HEK293 (cell line): ENCODE results near the gene PAX7.
A peak's percentile ranks its signal among the peaks of the same experiment; 100 is the strongest.

ENCODE experiments used
- CTCF ChIA-PET: fragments of 350-600 bp; formaldehyde crosslinking; extraction: SDS; loops from one replicate; lab custom pipeline; 2021; ENCODE audit warnings: antibody characterized with exemption; lab: Yijun Ruan, JAX
- POLR2A ChIA-PET: fragments of 300-600 bp; formaldehyde crosslinking; extraction: SDS; loops from one replicate; lab custom pipeline; 2020; ENCODE audit warnings: antibody characterized with exemption, inconsistent platforms; lab: Yijun Ruan, JAX
- H3K27ac ChIP-seq: fragments of 200-500 bp; sonication (Bioruptor generic); 2 replicates; pipeline ENCODE4 v1.5.1; 2014; ENCODE audit warnings: low read depth, low read length, control low read depth, inconsistent platforms; ENCODE audit errors: extremely low read depth
- H3K36me3 ChIP-seq, 2 experiments: fragments of 200-500 bp in 1 of 2; sonication (Bioruptor generic) in 1 of 2; 1 replicate in 1 of 2; 2 replicates in 1 of 2; pipeline ENCODE4 v1.5.1; 2014 to 2017; ENCODE audit warnings: inconsistent platforms in 2 of 2, low read length in 2 of 2; ENCODE audit not compliant: control insufficient read depth in 2 of 2, insufficient read depth in 1 of 2
- H3K4me1 ChIP-seq: fragments of 200-500 bp; sonication (Bioruptor generic); 2 replicates; pipeline ENCODE4 v1.5.1; 2014; ENCODE audit warnings: mild to moderate bottlenecking, low read length, inconsistent platforms; ENCODE audit not compliant: control insufficient read depth, insufficient read depth
- H3K4me3 ChIP-seq: 2 replicates; pipeline ENCODE4 v1.5.1; 2011; ENCODE audit warnings: low read depth, mild to moderate bottlenecking, control low read depth, low read length, moderate library complexity
- H3K9me3 ChIP-seq: fragments of 200-500 bp; sonication (Bioruptor generic); 2 replicates; pipeline ENCODE4 v1.5.1; 2014; ENCODE audit warnings: low read depth, low read length, inconsistent platforms; ENCODE audit not compliant: control insufficient read depth, insufficient read depth
- BCL11A ChIP-seq: fragments of 450-650 bp; formaldehyde crosslinking; IDR thresholded peaks from 2 replicates; pipeline ENCODE4 v1.5.1; 2016; ENCODE audit warnings: low read depth, missing biosample characterization, missing genetic modification characterization
- EGR2 ChIP-seq: fragments of 450-650 bp; formaldehyde crosslinking; IDR thresholded peaks from 2 replicates; pipeline ENCODE4 v1.5.1; 2016; ENCODE audit warnings: low read depth, missing biosample characterization, missing genetic modification characterization
- GFI1B ChIP-seq: fragments of 450-650 bp; formaldehyde crosslinking; IDR thresholded peaks from 2 replicates; pipeline ENCODE4 v1.5.1; 2016; ENCODE audit warnings: missing biosample characterization, missing genetic modification characterization
- GLI2 ChIP-seq: fragments of 450-650 bp; formaldehyde crosslinking; IDR thresholded peaks from 2 replicates; pipeline ENCODE4; 2017; ENCODE audit warnings: missing biosample characterization, missing genetic modification characterization, low read depth, borderline replicate concordance
- GLI4 ChIP-seq: fragments of 450-650 bp; formaldehyde crosslinking; IDR thresholded peaks from 2 replicates; pipeline ENCODE4 v1.5.1; 2016; ENCODE audit warnings: missing biosample characterization, missing genetic modification characterization
- KLF8 ChIP-seq: fragments of 450-650 bp; formaldehyde crosslinking; IDR thresholded peaks from 2 replicates; pipeline ENCODE4 v1.5.1; 2016; ENCODE audit warnings: missing biosample characterization, missing genetic modification characterization
- PRDM1 ChIP-seq: fragments of 450-650 bp; formaldehyde crosslinking; IDR thresholded peaks from 2 replicates; pipeline ENCODE4; 2016; ENCODE audit warnings: missing biosample characterization, missing genetic modification characterization
- ZBTB21 ChIP-seq: fragments of 450-650 bp; formaldehyde crosslinking; IDR thresholded peaks from 2 replicates; pipeline ENCODE4 v1.5.1; 2017; ENCODE audit warnings: missing biosample characterization, missing genetic modification characterization
- ZFHX2 ChIP-seq: fragments of 450-650 bp; formaldehyde crosslinking; conservative IDR thresholded peaks from 2 replicates; pipeline ENCODE4 v1.5.1; 2016; ENCODE audit warnings: missing biosample characterization, missing genetic modification characterization
- ZNF138 ChIP-seq: fragments of 450-650 bp; formaldehyde crosslinking; IDR thresholded peaks from 2 replicates; pipeline ENCODE4 v1.5.1; 2016; ENCODE audit warnings: missing biosample characterization, missing genetic modification characterization, borderline replicate concordance
- ZNF155 ChIP-seq: fragments of 450-650 bp; formaldehyde crosslinking; IDR thresholded peaks from 2 replicates; pipeline ENCODE4 v1.5.1; 2016; ENCODE audit warnings: missing biosample characterization, missing genetic modification characterization
- ZNF19 ChIP-seq: fragments of 450-650 bp; formaldehyde crosslinking; IDR thresholded peaks from 2 replicates; pipeline ENCODE4; 2016; ENCODE audit warnings: missing biosample characterization, missing genetic modification characterization, low read depth
- ZNF202 ChIP-seq: fragments of 450-650 bp; formaldehyde crosslinking; IDR thresholded peaks from 2 replicates; pipeline ENCODE4 v1.5.1; 2016; ENCODE audit warnings: missing biosample characterization, missing genetic modification characterization, borderline replicate concordance
- ZNF274 ChIP-seq, 2 experiments: fragments of 200-500 bp in 1 of 2; fragments of 450-650 bp in 1 of 2; sonication (Bioruptor generic) in 1 of 2; formaldehyde crosslinking in 1 of 2; IDR thresholded peaks; 2 replicates each; pipeline versions ENCODE4 v1.5.1 to v1.6.1; 2014 to 2016; ENCODE audit warnings: borderline replicate concordance in 1 of 2, inconsistent platforms in 1 of 2, low read length in 1 of 2, missing biosample characterization in 1 of 2, missing genetic modification characterization in 1 of 2
- ZNF433 ChIP-seq: fragments of 450-650 bp; formaldehyde crosslinking; IDR thresholded peaks from 2 replicates; pipeline ENCODE4 v1.5.1; 2016; ENCODE audit warnings: missing biosample characterization, missing genetic modification characterization, low read depth
- ZNF518A ChIP-seq: fragments of 450-650 bp; formaldehyde crosslinking; conservative IDR thresholded peaks from 2 replicates; pipeline ENCODE4 v1.5.1; 2016; ENCODE audit warnings: low read depth, missing biosample characterization, missing genetic modification characterization
- ZNF639 ChIP-seq: fragments of 450-650 bp; formaldehyde crosslinking; IDR thresholded peaks from 2 replicates; pipeline ENCODE4 v1.5.1; 2016; ENCODE audit warnings: missing biosample characterization, missing genetic modification characterization
- ZNF785 ChIP-seq: fragments of 450-650 bp; formaldehyde crosslinking; IDR thresholded peaks from 2 replicates; pipeline ENCODE4 v1.5.1; 2016; ENCODE audit warnings: missing biosample characterization, missing genetic modification characterization
- TF ChIP-seq, protein P1 (sequence below): fragments of 450-650 bp; formaldehyde crosslinking; IDR thresholded peaks from 2 replicates; pipeline ENCODE4 v1.5.1; 2016; ENCODE audit warnings: missing biosample characterization, missing genetic modification characterization
- TF ChIP-seq, protein P2 (sequence below): fragments of 450-650 bp; formaldehyde crosslinking; IDR thresholded peaks from 2 replicates; pipeline ENCODE4 v1.5.1; 2016; ENCODE audit warnings: missing biosample characterization, missing genetic modification characterization

The PAX7 gene

GRCh38 chr1:18716112-18716784, 85.6 kb downstream of the PAX7 start:
- ChIA-PET POLR2A (no interaction called here), CTCF (interaction anchor here (0.7 kb wide), 2 partner anchors 200 to 1166 kb away, joined by 3 read pairs; no protein-coding TSS in a partner anchor)
- Histone ChIP-seq H3K9me3 (no peaks in the 10 kb centered on the region), H3K36me3 (no peaks in the 10 kb centered on the region), H3K27ac (no peak overlapping the region), H3K4me1 (no peaks in the 10 kb centered on the region)
- TF ChIP-seq ZNF639 (tag by site-specific recombination) (no peak), ZFHX2 (tag by site-specific recombination) (peak; percentile 69), ZNF155 (tag by site-specific recombination) (no peak), ZNF785 (no peak), PRDM1 (tag by site-specific recombination) (peak; percentile 50; the same call in 1 of the 2 replicates), EGR2 (peak; percentile 70), ZNF433 (tag by site-specific recombination) (no peak)
- TF ChIP-seq, all 188 proteins: peak for 3
- no peak overlapping the region for H3K4me3 ChIP-seq

GRCh38 chr1:18716785-18717678, 86.4 kb downstream of the PAX7 start:
- no peak overlapping the region for H3K27ac ChIP-seq
- no peaks in the 10 kb centered on the region for H3K4me1 ChIP-seq
- H3K36me3 ChIP-seq: no peaks in the 10 kb centered on the region
- CTCF ChIA-PET: no interaction called here
- TF ChIP-seq KLF8: no peak
- TF ChIP-seq ZNF518A (tag by site-specific recombination): no peak
- TF ChIP-seq GLI2 (tag by site-specific recombination): no peak
- no peak for TF ChIP-seq ZNF19 (tag by site-specific recombination)
- no peak for TF ChIP-seq ZBTB21 (tag by site-specific recombination)
- TF ChIP-seq ZNF274 (IDR thresholded peaks at IDR 0.05; ENCODE audit: low read length): no peak
- no peak for TF ChIP-seq ZNF274 (tag by site-specific recombination; IDR thresholded peaks at IDR 0.05; ENCODE audit: borderline replicate concordance)
- TF ChIP-seq, protein P1, sequence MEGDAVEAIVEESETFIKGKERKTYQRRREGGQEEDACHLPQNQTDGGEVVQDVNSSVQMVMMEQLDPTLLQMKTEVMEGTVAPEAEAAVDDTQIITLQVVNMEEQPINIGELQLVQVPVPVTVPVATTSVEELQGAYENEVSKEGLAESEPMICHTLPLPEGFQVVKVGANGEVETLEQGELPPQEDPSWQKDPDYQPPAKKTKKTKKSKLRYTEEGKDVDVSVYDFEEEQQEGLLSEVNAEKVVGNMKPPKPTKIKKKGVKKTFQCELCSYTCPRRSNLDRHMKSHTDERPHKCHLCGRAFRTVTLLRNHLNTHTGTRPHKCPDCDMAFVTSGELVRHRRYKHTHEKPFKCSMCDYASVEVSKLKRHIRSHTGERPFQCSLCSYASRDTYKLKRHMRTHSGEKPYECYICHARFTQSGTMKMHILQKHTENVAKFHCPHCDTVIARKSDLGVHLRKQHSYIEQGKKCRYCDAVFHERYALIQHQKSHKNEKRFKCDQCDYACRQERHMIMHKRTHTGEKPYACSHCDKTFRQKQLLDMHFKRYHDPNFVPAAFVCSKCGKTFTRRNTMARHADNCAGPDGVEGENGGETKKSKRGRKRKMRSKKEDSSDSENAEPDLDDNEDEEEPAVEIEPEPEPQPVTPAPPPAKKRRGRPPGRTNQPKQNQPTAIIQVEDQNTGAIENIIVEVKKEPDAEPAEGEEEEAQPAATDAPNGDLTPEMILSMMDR: no peak
- TF ChIP-seq ZNF138: no peak
- TF ChIP-seq BCL11A (tag by site-specific recombination): no peak
- TF ChIP-seq ZNF202: no peak
- no peak for TF ChIP-seq GLI4 (tag by site-specific recombination)
- no peak for TF ChIP-seq GFI1B
- TF ChIP-seq, protein P2, sequence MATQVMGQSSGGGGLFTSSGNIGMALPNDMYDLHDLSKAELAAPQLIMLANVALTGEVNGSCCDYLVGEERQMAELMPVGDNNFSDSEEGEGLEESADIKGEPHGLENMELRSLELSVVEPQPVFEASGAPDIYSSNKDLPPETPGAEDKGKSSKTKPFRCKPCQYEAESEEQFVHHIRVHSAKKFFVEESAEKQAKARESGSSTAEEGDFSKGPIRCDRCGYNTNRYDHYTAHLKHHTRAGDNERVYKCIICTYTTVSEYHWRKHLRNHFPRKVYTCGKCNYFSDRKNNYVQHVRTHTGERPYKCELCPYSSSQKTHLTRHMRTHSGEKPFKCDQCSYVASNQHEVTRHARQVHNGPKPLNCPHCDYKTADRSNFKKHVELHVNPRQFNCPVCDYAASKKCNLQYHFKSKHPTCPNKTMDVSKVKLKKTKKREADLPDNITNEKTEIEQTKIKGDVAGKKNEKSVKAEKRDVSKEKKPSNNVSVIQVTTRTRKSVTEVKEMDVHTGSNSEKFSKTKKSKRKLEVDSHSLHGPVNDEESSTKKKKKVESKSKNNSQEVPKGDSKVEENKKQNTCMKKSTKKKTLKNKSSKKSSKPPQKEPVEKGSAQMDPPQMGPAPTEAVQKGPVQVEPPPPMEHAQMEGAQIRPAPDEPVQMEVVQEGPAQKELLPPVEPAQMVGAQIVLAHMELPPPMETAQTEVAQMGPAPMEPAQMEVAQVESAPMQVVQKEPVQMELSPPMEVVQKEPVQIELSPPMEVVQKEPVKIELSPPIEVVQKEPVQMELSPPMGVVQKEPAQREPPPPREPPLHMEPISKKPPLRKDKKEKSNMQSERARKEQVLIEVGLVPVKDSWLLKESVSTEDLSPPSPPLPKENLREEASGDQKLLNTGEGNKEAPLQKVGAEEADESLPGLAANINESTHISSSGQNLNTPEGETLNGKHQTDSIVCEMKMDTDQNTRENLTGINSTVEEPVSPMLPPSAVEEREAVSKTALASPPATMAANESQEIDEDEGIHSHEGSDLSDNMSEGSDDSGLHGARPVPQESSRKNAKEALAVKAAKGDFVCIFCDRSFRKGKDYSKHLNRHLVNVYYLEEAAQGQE: no peak
- POLR2A ChIA-PET: no interaction called here
- no peaks in the 10 kb centered on the region for H3K9me3 ChIP-seq
- no peak overlapping the region for H3K4me3 ChIP-seq
